Measurements from ENCODE around the gene CPNE7. TPM values are rescaled to one million over a fixed set of nuclear protein-coding genes. Genes with fewer than 3 reads are reported as not detected.

The CPNE7 gene
- total and polyA plus RNA-seq, 2 of the 4 experiments (the other 2 are of a cell fraction) = 5.4 to 17.4 TPM

- Histone ChIP-seq H3K18ac (ENCODE audit: low read depth, low read length) (no peak overlapping the region), H3K4me3 (ENCODE audit: insufficient read depth, low read depth, low read length) (no peak overlapping the region), H3K9me3 (ENCODE audit: control insufficient read depth, insufficient read depth, low read length) (no peaks in the 10 kb centered on the region), H3K9ac (ENCODE audit: low read depth, low read length) (no peak overlapping the region), H4K20me1 (ENCODE audit: insufficient read depth, low read length) (peaks cover 5% of the 10 kb centered on the region; the same call in 1 of the 2 replicates), H3K79me1 (ENCODE audit: low read depth in 1 of 2, low read length in 2 of 2) (peaks cover 10 to 47% of the 10 kb centered on the region in 2 experiments; a peak in 3 of 4 replicates), H2BK120ac (ENCODE audit: low read depth, low read length) (no peak overlapping the region), H2BK20ac (ENCODE audit: low read depth, low read length) (no peak overlapping the region), H2AK5ac (ENCODE audit: low read depth, low read length) (no peak overlapping the region), H2AK9ac (replicated peaks; ENCODE audit: low read depth, low read length, poor library complexity) (no peak overlapping the region), H3K4me1 (ENCODE audit: control insufficient read depth, insufficient read depth, low read length) (no peaks in the 10 kb centered on the region), H3K36me3 (ENCODE audit: control insufficient read depth, insufficient read depth, low read length) (peaks cover 59% of the 10 kb centered on the region), H3K4ac (ENCODE audit: low read depth, low read length) (no peak overlapping the region), H2AFZ (replicated peaks; ENCODE audit: low read length, poor library complexity) (no peak overlapping the region), H2BK5ac (ENCODE audit: low read depth, low read length, poor library complexity, severe bottlenecking) (no peak overlapping the region), H3K27ac (ENCODE audit: insufficient read depth, low read length) (no peak overlapping the region), H4K8ac (ENCODE audit: low read depth in 2 of 2, low read length in 2 of 2) (no peak overlapping the region), H3K14ac (replicated peaks; ENCODE audit: low read depth, low read length) (no peak overlapping the region), H3K4me2 (ENCODE audit: low read depth, low read length) (no peak overlapping the region), H4K5ac (ENCODE audit: low read depth, low read length) (no peak overlapping the region), H3K27me3 (ENCODE audit: control insufficient read depth, insufficient read depth, low read length) (no peaks in the 10 kb centered on the region), H2BK15ac (ENCODE audit: low read depth, low read length) (no peak overlapping the region), H4K91ac (ENCODE audit: insufficient read depth, low read depth, low read length) (no peak overlapping the region), H3K23ac (ENCODE audit: low read depth, low read length) (no peak overlapping the region), H3K9me1 (ENCODE audit: insufficient read depth, low read length) (no peaks in the 10 kb centered on the region), H3K56ac (ENCODE audit: extremely low read depth, insufficient read depth, low read length) (no peak overlapping the region)
- dilution Hi-C loops (cut with HindIII; ENCODE audit: low sequenced_read_pairs, unreplicated experiment) (no loop called here), intact Hi-C loops (cut with micrococcal nuclease) (no loop called here), in situ Hi-C loops (cut with MboI; ENCODE audit: low sequenced_read_pairs) (no loop called here)
- no peak for ATAC-seq (ENCODE audit: low read depth)
- ChIA-PET CTCF (no interaction called here), POLR2A (ENCODE audit: unreplicated experiment) (no interaction called here)
- no peak for DNase-seq
- TF ChIP-seq BHLHE40 (IDR thresholded peaks at IDR 0.05; ENCODE audit: low read depth, low read length) = no peak
- no peak for TF ChIP-seq NFE2L2 (IDR thresholded peaks at IDR 0.05; ENCODE audit: low read depth, low read length)
- 100% methylated on average over 4 of the region's 13 CpGs; no CpG with 5 or more reads in 1 of the 2 experiments for WGBS, 2 experiments (ENCODE audit: extremely low coverage in 2 of 2, insufficient read length in 1 of 2)
- BruUV-seq (replicated peaks) = no TSS peak
These were observed 30.9 kb upstream of the CPNE7 start for GRCh38 chr16:89544713-89545043.
